Fibroblast of lung (primary cell): ENCODE data around the gene CALY.

Experiments
- EZH2 ChIP-seq: IDR thresholded peaks from 2 replicates; pipeline ENCODE4 v1.5.1; 2012; ENCODE audit warnings: low read length, control low read depth, mild to moderate bottlenecking; ENCODE audit errors: missing control alignments
- TF ChIP-seq, protein P1 (sequence below), 2 donors: IDR thresholded peaks in 1 of 2; conservative IDR thresholded peaks in 1 of 2; 1 replicate in 1 of 2; 2 replicates in 1 of 2; pipeline ENCODE4 v1.5.1; 2011 to 2012; ENCODE audit warnings: low read length in 2 of 2, control low read depth in 1 of 2, inconsistent platforms in 1 of 2, low read depth in 1 of 2, mild to moderate bottlenecking in 1 of 2

GRCh38 chr10:133328358-133329343 is 8.0 kb downstream of the CALY start:
- TF ChIP-seq, protein P1, sequence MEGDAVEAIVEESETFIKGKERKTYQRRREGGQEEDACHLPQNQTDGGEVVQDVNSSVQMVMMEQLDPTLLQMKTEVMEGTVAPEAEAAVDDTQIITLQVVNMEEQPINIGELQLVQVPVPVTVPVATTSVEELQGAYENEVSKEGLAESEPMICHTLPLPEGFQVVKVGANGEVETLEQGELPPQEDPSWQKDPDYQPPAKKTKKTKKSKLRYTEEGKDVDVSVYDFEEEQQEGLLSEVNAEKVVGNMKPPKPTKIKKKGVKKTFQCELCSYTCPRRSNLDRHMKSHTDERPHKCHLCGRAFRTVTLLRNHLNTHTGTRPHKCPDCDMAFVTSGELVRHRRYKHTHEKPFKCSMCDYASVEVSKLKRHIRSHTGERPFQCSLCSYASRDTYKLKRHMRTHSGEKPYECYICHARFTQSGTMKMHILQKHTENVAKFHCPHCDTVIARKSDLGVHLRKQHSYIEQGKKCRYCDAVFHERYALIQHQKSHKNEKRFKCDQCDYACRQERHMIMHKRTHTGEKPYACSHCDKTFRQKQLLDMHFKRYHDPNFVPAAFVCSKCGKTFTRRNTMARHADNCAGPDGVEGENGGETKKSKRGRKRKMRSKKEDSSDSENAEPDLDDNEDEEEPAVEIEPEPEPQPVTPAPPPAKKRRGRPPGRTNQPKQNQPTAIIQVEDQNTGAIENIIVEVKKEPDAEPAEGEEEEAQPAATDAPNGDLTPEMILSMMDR (conservative IDR thresholded peaks at IDR 0.05 in 1 of 2, IDR thresholded peaks at IDR 0.05 in 1 of 2; ENCODE audit: low read depth in 1 of 2, low read length in 2 of 2), result no peak
- TF ChIP-seq EZH2, result no peak
